GM12891 (cell line): ENCODE data around the gene ERBB3.

ENCODE experiments used
- PAX5 ChIP-seq: IDR thresholded peaks from 2 replicates; pipeline ENCODE4 v1.6.1; 2011; ENCODE audit warnings: low read length, moderate library complexity, mild to moderate bottlenecking; ENCODE audit not compliant: insufficient read depth, severe bottlenecking
- POLR2A ChIP-seq: IDR thresholded peaks from 2 replicates; pipeline ENCODE4 v1.6.1; 2011; ENCODE audit warnings: low read depth, low read length, control low read depth
- POLR2AphosphoS5 ChIP-seq: IDR thresholded peaks from 2 replicates; pipeline ENCODE4 v1.6.1; 2011; ENCODE audit warnings: low read depth, low read length, control low read depth
- SPI1 ChIP-seq: IDR thresholded peaks from 2 replicates; pipeline ENCODE4 v1.6.1; 2011; ENCODE audit warnings: low read depth, low read length, control low read depth
- TAF1 ChIP-seq: IDR thresholded peaks from 2 replicates; pipeline ENCODE4 v1.6.1; 2011; ENCODE audit warnings: low read depth, low read length, control low read depth

- TF ChIP-seq TAF1 (no peak), POLR2A (no peak), POLR2AphosphoS5 (no peak), SPI1 (no peak), PAX5 (no peak)
These were observed 38.9 kb upstream of the ERBB3 start for GRCh38 chr12:56040963-56041551.
